SW 1271 (cell line): ENCODE data around the gene FAM9C.
A peak's percentile ranks its signal among the peaks of the same experiment; 100 is the strongest.
"Not testable (repeated sequence)": the region's sequence is repeated elsewhere in the genome, so short reads cannot be mapped to it uniquely, and the experiment has no call there.

ENCODE experiments used
- DNase-seq, 2 experiments: peaks; one replicate each; lab custom pipeline; 2025; lab: John Stamatoyannopoulos, UW

The FAM9C gene

GRCh38 chrX:13044441-13044840 lies at the start of gene FAM9C:
Gene FAM9C, minus strand, starts transcription at chrX:13044620. Its CDS starts 831 bp downstream, at chrX:13043789.
- no peak for DNase-seq

GRCh38 chrX:13093529-13094140 lies 49.2 kb upstream of the FAM9C start:
- no peak for DNase-seq

DNA sequence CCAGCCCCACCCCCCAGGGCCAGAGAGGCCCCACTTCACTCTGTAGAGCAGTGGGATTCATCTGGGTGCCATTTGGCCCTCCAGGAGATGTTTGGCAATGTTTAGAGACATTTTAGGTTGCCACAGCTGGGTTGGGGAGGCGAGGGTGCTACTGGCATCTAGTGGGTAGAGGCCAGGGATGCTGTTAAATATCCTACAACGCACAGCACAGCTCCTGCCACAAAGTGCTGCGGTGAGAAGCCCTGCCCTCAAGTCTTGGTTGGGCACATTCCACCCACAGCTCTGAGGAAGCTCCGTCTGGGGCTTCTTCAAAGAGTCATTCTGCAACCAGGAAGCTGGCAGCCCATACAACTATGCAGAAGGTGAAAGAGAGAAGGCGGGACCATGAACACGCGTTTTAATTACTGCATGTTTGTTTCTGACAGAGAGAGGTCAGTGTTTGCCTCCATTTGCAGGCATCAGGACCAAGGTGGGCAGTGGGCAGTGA lies 48.1 kb upstream of the FAM9C start:
- DNase-seq: no peak

DNA sequence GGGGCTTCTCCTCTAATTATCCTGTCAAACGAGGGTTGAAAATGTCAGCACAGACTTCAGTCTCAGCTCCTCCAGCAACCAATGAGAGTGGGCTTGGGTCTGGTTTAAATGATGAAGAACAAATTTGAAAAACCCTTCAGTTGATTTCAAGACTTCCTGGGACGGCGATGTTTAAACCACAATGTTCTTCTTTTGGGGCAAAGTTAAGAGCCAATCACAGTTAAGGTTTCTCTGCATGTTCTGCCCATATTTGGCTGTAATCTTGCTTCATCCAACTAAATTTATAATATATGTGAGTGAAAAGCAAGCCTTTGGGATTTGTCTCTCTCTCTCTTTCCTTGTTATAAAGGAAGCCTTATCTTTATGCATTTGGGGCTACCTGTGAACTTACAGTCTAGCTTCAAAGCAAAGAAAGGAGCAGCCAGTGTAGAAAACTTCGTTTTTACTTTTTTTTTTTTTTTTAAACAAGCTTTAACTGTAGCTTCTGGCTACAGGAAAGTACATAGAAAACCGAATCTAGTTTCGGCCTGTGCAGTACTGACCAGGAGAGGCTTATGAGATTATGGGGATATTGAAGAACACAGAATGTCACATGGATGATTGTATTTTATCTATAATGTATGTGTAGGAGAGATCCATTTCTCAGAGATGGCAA lies 46.8 kb upstream of the FAM9C start:
- no peak for DNase-seq

DNA sequence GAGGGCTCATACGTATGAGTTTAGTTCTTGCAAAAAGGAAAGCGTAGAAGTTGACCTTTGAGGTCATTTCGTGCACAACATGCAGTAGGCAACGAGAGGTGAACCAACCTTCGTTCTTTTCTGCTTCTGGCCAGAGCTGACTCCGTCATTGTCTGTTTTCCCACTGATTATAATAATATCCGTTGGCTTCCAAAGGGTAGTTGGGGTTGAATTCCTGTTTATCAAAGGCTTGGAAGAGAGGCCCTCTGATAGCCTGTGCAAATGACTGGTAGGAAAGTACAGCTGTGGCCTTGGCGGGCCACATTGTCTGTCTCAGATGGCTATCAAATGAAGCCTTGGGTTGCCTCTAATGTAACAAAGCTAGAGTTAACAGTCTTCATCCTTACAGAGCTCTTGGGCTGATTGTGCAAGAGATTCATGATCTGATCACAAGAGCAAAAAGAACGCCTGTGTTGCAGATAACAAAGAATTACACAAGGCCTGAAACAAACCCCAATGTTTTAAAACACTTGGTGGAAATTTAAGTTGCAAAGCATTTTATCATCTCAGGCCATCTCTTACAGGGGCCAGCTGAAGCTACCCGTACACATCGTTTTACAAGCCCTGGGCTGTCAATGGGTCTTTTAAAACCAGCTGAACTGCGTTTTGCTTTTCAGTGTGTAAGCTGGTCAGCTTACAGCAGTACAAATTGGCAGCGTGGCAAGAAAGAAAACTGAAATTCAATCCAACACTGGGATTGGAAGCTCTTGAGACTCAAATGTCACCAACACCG lies 46.1 kb upstream of the FAM9C start:
- no peak for DNase-seq

DNA sequence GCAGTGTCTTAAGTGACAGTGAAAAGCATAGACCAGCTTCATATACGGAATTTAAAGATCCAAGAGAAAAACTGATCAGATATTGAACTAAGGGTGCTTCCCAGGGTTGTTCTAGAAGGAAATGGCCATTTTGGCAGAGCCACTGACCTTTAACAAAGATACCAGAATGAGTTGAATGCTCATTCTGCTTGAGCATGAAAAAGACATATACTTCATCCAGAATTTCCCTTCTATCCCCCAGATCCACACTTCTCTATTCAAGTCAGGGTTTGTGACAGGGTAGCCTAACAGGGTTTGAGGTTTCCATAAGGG lies 45.6 kb upstream of the FAM9C start:
- DNase-seq: no peak

DNA sequence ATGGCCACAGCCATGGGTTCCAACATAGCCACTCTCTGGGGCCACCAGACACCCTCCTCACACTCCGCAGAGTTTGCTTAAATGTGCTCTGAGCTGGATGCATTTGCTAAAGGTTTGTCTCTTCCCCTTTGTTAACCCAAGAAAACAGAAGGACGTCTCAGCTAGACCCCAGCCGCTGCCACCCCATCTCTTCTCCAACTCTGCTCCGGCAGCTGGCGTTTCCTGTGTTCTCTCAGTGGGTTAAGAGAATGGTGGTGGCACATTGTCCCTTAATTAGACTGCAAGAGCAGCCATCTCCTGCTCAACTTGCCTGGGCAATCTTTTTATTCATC lies 43.7 kb upstream of the FAM9C start:
- no peak for DNase-seq

DNA sequence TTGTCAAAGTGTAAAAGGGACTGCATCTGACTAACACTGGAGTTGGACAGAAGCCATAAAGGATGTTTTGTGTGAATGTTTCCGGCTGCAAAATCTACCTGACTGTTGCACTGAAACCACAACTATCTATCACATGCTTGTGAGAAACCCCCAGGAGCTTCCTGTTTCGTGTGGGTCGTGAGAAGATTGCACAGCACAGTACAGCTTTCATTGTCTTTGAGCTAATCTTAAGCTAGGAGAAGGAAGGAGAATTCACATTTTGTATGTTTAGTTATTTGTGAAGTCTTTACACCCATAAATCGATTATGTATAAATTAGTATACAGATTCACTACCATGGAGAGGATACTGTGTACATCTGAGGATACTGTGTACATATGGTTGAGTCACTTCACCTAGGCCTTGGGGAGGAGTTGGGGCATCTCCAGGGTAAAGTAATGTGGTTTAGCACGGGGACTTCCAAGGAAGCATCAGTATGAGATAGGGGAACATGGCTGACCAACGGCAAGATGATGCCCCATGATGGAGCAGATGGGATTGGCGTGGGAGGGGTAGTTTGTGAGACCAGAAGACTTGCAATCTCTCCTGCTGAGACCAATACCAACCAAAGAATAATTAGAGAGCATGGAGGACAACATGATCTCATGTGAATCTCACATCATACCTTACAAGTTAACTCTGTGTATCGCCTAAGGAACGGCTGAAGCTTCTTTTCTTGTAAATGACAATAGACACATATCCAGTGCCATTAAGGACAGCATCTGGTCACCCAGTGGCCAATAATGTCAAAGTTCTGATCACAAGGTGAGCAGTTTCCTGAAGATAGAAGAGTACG lies 43.1 kb upstream of the FAM9C start:
- DNase-seq: peak in 1 of 2 experiments; percentile 1

DNA sequence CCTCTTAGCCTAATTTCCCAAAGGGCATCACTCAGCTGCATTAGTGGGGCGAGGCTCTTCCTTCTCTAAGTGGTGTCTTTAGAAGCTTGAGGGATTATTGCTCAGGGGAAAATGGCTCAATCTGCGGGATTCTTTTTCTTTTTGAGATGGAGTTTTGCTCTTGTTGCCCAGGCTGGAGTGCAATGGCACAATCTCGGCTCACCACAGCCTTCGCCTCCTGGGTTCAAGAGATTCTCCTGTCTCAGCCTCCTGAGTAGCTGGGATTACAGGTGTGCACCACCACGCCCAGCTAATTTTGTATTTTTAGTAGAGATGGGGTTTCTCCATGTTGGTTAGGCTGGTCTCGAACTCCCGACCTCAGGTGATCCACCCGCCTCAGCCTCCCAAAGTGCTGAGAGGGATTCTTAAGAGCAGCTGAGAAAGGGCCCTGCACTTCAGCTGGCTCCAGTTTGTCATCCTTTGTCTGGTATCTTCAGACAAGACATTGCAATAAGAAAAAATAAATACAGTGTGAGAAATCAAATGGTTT lies 42.4 kb upstream of the FAM9C start:
- DNase-seq: not testable (repeated sequence)

- DNase-seq: no peak
Measured at GRCh38 chrX:13086076-13086475, 41.7 kb upstream of the FAM9C start.

DNA sequence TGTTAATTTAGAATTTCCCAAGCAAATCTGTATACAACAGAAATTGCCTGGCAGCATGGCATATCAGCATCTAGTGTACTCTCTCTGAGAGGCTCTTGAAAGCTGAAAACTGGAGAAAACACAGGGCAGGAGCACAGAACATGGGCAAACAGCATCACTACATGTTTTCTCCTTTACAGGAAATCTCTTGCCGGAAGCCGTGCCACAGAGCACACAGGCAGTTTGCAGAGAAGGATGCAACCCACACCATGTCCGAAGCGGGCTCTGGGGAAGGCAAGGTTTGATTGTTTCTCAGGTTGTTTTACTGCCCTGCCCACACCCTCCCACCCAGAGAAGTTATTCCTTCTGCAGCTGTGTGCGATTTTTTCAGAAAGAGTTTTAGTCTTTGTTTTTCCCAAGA lies 41.1 kb upstream of the FAM9C start:
- DNase-seq: no peak

GRCh38 chrX:13084611-13085010 lies 40.2 kb upstream of the FAM9C start:
- no peak for DNase-seq

- DNase-seq: not testable (repeated sequence)
Measured at GRCh38 chrX:13083755-13084326, 39.4 kb upstream of the FAM9C start.

DNA sequence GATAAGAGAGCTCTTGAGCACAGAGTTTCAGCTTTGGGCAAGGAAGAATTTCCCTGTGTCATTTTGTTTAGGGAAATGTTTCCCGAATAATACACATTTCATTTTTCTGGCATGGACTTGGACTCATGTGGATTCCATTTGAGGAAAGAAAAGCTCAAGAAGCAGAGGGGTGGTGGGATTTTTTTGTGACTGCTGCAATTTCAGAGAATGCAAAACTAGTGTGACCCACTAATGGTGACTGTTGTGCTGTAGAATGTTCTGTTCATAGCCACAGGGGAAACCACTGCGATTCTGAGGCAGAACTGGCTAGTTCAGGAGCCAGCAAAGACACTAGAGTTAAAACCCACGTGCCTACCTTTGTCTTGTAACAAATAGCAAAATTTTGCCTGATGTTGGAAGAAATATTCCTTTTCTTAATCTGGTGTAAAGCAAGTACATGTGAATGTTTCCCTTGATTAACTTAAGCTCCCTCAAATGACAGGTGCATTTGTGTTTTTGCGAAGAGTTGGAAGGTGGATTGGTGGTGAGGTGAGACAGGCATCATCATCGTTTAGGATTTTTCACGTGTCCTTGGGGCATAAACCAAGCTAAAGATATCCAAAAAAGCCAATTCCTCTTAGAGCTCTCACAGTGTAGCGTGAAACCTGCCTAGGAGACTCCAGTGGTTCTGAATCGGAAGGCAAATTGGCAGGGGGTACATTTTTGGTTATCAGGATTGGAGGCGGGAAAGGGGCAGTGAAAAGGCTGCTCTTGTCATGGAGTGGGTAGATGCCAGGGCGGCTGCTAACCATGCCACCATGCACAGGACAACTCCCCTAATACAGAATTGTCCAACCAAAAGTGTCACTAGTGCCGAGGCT lies 38.0 kb upstream of the FAM9C start:
- no peak for DNase-seq

DNA sequence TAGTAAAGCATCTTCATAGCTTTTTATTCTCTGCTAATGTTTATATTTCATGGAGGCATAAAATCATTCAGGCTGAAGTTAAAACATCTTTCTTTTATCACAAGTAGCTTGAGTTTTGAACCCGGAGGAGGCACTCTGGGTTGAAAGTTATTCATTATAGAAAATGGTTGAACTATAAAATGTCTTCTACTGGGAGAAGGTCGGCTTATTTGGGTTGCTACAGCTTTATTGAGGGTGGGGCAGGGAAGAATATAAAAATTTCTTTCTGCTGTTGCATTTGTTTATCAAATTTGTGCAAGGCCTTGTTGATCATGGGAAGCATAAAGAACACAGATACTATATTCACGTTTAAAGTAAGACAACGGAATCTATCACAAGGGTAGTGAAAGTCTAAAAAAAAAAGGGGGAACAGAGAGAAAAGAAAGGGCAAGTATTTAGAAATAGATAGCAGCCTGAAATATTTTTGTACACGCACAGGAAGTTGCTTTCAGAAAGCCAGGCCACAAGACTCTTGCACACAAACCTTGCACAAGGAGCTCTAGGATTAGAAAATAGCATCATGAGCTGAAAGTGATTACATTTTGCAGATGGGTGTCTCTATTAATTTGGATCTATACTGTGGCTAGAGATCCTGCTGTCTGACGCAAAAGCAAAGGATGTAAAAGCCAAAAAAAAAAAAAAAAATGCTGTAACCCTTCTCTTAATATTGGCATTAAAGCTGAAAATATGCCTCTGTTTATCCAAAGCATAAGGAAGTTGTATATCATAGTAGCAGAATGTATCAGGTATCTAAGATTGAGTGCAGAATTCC lies 37.2 kb upstream of the FAM9C start:
- DNase-seq: no peak

DNA sequence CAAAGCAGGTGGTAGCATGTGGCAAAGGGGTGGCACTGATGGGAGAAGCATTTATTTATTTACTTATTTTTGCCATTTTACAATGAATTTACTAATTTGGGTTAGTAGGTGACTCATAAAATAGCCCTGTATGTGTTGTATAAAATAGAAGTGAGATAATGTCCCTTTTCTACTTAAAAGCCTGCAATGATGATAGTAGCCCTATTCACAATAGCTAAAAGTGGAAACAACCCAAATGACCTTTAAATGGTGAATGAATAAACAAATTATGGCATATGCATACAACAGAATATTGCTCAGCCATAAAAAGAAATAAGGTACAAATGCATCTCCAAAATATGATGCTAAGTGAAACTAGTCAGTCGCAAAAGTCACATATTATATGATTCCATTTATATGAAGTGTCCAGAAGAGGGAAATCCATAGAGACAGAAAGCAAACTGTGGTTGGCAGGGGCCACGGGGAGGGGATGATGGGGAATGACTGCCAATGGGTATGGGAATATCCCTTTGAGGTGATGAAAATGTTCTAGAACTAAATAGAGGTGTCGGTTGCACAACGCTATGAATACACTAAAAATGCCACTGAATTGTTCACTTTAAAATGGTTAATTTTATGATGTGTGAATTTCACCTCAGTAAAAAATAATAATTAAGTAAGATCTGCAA lies 35.8 kb upstream of the FAM9C start:
- no peak for DNase-seq

DNA sequence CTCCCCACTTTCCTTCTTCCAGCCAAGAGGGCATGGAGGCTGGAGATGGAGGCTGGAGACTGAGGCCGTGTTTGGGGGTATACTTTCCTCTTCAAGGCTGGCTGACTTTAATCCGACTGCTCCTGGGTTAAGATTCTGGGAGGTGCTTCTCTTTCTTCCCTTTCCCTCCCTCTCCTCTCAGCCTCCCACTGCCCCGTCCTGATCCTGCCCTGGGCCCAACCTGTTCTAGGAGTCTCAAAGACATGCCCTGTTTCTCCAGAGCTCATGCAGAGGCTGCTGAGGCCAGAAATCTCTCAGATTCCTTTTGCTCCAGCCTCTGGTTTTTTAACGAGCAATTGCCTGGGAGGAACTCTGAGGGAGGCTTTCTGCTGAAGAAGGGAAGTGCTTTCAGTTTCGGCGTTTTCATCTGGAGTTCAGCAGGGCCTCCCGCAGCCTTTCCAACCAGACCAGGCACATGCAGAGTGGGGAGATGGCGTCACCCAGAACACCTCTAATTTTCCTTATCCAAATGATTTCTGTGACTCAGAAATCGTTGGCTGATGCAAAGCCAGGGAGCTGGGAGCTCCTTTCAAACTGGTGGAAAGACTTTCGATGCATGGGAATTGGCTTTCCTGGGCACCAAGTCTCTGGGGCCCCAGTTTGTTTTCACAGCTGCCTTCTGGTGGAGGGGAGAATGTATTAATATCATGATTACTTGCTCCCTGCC lies 34.5 kb upstream of the FAM9C start:
- DNase-seq: no peak

DNA sequence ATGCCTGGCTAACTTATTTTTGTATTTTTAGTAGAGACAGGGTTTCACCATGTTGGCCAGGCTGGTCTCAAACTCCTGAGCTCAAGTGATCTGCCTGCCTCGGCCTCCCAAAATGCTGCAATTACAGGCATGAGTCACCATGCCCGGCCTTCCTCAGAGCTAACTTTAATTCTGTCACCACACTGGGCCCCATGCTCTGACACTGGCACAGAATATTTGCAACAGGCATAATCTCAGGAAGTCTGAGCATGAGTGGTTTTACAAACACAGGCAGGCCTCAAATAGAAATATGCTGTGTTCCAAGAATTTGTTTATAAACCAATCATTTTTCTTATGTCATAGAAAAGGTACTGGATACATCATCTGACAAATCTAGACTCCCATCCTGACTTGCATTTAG lies 32.7 kb upstream of the FAM9C start:
- DNase-seq: no peak
